NCI-H1105 treated with DMSO at 0.1 percent for 48 hours (cell line): ENCODE results near the gene MAST4.

Experiments
- DNase-seq: peaks from one replicate; lab custom pipeline; 2025; lab: John Stamatoyannopoulos, UW

Gene MAST4

DNA sequence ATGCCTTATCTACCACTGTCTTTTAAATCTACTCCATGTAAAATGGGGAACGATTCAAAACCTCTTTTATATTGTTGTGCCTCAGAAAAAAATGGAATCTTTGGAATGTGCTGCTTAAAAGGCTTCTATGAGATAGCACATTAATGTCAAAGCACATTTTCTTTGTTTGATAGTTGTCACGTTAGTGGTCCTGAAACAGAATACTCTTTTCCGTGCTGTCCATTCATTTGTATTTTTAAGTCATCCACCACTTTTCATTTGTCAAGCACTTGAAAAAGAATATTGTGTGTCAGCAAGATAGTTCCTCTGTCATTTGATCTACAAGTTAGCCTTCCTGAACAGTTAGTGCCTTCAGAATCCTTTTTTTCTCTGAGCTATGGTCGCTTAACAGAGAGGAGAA lies 246.9 kb downstream of the MAST4 start:
- no peak for DNase-seq

DNA sequence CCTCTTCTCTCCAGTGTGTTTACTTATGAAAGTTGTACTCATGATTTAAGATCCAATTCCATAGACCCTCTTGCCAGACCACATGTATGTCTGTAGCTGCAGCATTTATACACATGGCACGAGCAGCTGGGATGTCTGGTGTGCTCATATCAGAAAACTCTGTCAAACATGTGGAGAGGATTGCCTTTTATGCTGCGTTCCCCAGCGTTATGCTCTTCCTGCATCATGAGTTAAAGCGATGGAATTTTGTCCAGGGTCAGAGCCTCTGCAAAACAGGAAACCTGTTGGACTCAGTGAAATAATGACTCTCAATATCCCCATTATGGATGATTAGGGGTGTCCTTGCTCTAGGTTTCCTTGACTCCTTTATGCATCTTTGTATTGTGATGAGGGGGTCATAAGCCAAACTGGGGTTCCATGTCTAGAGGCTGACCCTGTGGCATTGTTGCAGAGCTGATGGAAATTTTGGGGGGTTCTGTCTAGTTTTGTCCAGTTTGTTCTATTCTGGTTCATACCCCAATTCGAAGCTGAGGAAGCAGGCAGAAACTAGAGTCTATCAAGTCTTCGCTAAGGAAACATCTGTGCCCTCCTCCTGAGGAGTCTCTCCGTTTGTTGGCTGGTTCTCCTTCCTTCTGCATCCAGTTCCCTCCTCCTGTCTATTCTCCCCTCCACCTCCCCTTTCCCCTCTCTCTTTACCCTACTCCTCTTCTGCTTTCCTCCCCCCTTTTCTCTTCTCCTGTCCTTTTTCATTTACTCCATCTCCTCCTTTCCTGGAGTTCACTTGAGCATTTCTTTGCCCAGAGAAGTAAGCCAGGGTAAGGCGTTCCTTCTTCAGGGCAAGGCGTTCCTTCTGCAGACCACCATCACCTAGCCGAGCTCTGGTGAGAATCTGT lies 252.8 kb downstream of the MAST4 start:
- DNase-seq: no peak

DNA sequence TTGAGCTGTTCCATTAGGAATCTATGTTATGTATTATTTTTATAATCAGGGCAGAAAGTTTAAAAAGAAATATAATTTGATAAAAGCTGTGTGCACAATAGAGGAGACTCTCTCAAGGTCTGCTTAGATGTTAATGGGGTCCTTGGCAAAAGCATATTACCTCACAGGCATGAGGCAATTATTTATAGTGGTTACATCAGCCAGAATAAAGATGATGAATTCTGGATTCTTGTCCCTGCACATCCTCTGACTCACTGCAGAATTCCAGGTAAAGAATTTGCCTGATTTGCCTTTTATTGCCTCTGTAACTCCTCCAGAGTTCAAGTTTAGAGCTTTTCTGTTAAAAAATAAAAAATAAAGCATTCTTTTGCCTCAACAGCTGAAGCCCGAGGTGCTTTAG lies 253.6 kb downstream of the MAST4 start:
- DNase-seq: no peak

DNA sequence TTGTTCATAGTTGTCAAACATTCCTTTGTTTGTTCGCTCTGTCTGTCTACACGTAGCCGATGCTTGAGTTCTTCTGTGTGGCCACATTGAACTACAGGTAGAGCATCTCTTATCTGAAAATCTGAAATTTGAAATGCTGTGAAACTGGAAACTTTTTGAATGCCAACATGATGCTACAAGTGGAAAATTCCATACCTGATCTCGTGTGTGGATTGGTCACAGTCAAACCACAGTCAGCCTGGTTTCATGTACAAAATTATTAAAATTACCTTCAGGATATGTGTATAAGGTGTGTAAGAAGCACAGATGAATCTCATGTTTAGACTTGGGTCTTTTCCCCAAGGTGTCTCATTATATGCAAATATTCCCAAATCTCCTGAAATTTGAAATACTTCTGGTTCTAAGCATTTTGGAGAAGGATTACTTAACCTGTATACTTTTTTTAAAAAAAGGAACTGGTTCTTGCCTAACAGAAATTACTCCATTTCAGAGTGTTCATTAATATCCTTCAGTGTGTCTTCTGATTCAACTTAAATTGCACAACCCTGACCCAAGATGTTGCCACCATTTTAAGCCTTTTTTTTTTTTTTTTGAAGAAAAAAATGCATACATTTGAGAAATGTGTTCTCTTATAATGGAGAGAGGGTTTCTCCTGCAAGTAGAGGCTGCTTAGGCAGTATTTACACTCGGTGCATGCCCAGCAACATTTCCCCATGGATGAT lies 254.3 kb downstream of the MAST4 start:
- DNase-seq: no peak

DNA sequence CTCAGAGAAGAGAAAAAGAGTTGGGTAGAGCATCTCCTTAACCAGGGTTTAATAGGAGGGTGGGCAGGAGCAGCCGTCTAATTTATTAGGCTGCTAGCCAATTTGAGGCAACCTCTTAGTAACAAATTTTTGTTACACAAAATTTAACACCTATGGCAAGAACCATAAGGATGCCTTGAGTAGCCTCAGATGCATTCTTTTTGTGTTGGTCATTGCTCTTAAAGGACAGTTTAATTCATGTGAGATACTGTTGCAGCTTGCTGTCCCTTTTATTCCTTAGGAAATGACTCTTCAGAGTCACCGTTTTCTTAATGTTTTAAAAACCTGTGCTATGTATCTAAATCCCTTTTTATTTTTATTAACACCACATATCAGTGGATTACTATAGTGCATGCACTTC lies 255.1 kb downstream of the MAST4 start:
- DNase-seq: no peak

DNA sequence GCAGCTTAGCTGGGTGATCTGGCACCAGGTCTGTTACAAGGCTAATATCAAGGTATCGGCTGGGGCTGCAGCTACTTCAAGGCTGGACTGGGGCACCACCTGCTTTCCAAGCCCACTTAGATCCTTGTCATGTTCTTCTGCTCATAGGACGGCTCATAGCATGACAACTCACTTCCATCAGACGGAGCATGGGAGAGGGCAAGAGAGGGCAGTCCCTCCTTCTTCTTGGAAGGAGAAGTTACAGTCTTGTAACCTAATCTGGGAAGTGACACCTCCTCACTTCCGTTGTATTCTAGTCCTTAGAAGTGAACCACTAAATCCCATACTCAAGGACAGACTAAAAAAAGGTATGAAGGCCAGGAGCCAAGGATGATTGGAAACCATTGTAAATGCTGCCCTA lies 258.2 kb downstream of the MAST4 start:
- no peak for DNase-seq

DNA sequence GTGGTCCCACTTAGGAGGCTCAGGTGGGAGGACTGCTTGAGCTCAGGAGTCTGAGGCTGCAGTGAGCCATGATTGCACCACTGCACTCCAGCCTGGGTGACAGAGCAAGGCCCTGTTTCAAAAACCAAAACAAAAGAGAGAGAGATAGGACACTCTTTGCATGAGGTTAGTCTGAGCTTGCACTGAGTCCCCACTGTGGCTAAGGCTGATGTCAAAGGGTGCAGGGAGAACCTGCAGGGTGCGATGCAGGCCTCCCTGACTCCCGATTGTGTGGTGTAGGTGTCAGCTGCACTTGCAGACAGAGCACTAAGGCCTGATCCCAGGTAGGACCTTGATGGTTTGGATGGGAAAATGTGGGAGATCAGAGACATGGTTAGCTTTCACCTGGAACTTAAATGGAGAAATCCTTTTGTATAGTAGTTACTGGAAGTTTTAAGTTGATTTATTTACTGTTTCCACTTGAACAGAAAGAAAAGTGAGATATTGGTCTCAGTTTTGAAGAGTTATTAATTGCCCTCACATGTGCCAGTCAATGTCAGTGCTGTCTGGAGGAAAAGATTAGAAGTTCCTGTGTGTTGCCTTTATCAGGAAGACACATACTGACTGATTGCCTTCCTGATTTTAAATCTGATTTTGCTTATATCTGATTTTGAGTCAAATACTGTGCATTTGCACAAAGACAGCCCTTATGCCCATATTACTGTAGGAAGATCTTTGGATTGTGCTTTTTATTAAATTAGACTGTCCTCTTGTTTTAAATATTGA lies 260.0 kb downstream of the MAST4 start:
- DNase-seq: no peak

DNA sequence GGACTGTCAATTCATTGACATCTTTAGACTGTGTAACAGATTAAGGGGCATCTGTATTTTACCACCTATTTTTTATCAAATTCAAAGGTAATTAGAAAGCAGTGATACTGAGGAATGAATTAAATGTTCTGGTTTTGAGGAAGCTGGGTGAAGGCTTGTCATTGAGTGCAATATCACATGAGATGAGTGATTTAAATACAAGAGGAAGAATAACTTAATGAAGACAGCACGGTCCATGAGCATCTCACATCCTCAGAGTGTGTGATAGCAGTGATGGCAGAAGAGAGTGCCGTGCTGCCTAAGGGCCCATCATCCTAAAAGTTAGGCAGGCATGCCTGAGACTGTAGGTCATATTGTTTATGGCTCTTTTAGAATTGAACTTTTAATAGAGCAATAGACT lies 263.3 kb downstream of the MAST4 start:
- no peak for DNase-seq

DNA sequence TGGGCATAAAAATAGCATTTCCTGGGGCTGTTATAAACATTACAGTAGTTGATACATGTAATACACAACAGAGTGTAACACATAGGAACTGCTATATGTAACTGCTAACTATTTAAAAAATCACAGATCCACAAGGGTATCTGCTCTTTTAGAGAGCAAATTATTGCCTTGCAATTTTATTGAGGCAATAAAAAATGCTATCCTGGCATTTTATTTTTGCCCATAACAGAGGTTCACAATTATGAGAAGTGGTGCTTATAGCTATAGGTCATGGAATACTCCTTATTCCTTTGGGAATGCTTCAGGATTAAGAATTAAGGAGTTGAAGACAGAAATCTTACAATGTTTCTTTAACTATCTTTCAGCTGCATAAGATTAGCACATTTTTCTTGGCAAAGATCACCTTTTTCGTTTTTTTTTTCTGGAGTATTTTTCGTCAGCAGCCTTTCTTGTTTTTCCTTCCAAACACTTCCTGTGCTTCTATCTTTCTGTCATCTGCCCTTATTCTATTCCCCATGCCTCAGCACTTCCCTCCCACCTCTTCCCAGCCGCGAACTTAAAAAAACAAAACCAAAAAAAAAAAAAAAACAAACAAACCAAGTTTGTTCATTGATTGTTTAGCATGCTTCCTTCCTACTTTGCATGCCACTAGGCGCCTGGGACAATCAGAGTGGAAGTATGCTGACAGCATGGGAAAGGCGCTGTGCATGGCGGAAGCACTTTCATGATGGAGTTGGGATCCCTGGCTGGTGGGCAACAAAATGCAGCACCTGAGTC lies 264.2 kb downstream of the MAST4 start:
- no peak for DNase-seq

DNA sequence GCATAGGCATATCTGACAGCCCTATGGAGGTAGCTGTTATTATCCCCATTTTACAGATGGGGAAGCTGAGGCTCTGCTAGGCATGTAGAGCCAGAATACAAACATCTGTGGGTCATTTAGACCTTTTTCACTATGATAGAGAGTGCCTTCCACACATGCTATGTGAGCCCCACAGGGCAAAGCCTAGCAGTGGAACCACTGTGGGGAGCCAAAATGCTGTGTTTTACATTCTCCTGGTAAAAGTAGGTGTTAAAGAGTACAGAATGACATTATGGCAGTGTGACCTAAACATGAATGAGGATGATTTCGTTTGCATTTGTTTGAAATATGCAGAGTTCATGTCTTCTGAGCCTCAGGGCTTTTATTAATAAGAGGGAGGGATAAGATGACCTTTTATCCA lies 265.2 kb downstream of the MAST4 start:
- DNase-seq: no peak

DNA sequence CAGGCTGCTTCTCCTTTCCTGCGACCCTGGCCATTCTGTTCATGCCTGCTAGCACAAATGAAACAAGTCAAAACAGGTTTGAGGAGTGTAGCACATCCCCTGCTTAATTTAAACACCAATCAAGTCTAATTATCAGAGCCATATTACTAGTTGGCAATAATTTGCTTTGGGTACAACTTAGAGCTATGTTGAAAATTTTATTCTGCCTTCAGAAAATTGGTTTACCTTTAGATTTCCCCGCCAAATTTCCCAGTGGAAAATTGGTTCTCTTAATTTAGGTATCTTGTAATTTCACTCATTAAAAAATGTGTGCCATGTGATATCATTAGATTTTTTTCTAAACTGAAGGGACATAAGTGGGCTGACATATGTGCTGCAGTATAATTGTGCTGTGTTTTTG lies 265.8 kb downstream of the MAST4 start:
- DNase-seq: peak; percentile 80

DNA sequence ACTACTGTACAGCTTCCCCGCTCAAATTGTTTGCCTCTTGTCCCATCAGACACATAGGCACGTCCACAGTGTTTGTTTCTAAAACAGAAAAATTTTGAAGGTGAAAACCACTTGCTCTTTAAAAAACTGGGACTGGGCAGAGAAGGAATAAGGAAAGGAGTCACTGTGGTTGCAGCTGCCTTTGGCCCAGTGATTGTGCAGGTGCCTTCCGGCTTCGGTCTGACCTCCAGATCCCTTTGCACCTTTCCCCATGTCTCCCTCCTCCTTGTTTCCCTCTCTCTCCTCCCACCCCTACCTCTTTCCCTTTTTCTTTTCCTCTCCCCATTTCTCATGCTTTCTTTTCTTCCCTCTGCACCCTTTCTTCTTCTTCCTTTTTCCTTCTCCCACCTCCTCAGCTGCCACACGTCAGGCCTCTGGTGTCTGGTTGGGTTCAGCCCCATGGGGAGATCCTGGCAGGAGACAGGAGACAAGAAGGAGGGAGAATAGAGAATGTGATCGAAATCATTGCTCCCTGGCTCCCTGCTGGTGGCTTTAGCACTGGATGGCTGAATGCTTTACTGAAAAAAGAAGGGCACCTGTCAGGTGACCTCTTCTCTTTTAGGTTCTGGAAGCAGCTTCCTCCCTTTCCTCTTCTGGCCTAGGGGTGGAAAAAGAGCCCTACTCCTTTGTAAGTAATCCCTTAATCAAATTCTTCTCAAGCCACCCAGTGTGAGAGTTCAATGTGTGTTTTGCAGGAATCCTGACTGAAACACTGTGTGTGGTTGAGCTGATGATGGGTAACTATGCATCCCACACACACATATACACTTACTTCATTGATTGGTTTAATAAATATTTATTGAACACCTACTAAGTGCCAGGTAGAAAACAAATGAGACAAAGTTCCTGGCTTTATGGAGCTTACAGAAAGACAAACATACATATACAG lies 267.3 kb downstream of the MAST4 start:
- no peak for DNase-seq

DNA sequence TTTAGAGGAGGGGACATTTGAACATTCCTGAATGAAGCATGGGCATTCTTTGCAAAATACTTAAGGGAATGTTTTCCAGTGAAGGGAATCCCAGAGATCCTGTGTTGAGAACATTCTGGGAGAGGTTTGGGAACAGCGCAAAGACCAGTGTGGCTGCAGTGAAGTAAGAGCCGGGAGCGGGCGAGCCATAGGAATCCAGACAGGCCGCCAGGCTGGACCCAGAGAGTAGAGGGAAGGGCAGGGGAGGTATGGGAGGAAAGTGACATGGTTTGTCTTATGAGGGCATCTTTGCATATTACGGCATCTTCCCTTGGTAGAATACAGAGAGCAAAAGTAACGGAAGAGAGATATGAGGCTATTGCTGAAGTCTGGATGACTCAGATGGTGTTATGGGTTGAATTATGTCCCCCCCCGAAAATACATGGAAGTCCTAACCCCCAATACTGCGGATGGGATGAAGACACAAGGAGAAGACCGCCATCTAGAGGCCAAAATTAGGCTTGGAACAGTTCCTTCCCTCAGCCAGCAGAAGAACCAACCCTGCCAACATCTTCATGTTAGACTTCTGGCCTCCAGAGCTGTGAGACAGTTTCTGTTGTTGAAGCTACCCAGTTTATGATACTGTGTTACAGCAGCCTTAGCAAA lies 268.2 kb downstream of the MAST4 start:
- no peak for DNase-seq

DNA sequence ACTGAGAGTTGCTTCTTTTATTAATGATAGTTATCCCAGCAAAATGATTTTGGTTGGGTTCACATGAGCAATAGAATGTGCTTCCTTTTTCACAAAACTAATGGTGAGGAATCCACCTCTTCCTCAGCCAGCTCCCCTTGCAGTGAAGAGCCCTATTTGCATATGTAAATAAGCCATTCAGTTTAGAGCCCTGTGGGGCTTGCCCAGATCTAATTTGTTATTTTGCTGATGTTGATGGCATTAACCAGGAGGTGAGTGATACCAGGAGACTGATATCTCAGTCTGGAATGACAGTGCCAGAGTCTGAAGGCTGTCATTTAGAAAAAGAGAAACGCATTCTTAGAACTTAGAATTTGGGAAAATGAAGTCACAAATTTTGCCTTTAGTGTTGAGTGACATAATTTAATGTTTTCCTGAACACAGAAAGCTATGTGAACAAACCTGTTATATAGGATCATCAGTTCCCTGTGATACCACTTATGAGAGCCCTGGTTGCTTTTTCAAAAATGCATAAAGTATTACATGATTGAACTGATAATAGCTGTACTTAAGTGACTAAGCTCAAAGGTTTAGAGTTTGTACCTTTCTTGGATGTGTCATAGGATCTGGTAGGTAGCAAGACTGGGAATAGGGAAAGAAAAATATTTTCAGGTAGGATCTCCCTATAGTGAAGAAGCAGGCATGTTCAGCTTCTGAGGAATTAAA lies 271.6 kb downstream of the MAST4 start:
- DNase-seq: no peak

DNA sequence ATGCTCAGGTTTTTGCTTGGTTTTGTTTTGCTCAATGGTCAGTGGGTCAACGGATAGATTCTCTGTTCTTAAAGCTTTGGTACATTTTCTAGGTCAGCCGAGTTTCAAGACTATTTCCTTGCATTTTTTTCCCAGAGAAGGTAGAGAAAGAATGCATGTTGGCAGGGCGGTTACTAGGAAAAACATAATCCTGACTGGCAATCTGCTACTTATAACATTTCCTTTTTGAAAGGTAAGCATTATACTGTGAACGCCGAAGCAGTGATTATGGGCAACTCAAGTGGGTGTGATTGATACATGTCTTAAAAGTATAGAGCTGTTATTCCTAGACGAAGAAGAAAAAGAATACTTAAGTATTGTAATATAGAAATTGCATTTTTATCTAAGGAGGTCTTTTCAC lies 273.2 kb downstream of the MAST4 start:
- no peak for DNase-seq

DNA sequence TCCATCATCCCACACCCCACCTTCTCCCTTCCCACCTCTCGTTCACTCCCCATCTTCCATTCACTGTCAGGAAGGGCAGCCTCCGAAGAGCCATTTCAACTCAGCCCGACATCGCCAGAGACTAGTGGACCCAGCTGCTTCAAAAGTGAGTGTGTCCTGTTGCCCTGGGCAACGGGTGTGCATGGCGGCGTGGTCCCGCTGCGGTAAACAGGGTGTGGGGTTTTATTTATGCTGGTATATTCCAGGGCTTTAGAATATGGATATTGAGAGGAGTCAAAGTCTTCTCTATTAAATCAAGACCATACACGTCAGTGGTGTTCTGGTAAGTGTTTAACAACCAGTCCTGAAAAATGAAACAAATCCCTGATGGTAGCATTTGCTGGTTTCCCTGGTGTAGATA lies 274.5 kb downstream of the MAST4 start:
- DNase-seq: no peak

DNA sequence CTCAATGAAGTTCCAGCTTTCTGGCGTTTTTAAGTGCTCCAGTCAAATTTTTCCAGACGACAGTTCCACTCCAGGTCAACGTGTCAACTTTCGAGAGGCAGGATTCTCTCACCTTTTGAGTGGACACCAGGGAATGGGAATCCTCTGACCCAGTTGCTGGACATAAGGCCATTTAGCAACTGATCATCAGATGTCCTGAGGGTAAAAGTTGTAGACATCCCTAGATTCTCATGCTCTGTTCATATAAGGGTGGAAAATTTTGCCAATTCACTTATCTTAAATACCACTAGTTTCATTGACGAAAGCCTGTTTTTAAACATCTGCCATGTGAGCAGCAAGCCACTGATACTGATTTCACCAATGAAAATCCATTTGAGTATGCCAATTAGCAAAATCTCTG lies 275.5 kb downstream of the MAST4 start:
- no peak for DNase-seq

DNA sequence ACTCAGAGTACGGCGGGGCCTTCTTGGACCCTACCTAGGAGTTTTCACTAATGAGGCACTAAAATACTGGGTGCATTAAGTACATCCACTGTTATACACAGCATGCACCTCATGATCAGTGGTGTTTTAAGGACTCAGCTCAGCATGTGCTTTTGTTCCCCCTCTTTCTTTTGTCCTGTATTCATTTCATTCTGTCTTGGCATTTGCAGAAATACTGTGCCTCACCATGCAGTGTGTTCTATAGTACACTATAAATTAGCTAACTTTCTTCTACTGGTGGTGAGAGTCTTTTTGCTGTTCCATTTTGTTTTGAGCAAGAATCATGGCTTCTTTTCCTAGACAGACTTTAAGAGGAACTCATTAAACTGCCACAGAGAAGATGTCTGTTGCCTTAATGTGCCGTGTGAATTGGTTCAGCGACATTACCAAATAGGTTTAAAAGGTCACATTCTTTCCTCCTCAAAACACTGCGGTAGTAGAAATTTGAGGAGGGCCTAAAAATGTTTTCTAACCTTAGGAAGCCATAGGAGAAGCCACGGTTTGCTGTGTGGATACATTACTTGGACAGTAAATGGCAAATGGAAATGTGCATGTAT lies 276.6 kb downstream of the MAST4 start:
- no peak for DNase-seq

DNA sequence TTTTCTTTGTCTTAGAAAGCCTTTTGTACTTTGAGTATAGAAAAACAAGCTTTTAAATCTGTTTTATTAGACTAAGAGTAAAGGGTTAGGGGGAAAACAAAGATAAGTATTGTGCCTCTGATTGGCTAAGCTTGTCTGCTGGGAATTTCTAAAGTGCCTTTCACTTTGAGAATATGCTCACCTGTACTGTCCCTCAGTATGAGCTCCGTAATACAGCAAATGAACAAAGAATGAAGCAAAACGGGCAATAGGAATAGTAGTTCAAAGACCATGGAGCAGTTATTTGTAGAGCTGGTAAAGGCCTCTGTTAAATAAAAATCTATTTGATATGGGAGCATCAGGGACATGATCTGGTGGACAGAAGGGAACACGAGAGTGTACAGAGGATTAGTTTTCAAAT lies 277.8 kb downstream of the MAST4 start:
- DNase-seq: no peak
